Spleen (tissue), 11 donors: ENCODE measurements around the gene STXBP6. TPM values are rescaled to one million over a fixed set of nuclear protein-coding genes. Genes with fewer than 3 reads are reported as not detected.

Experiments
- DNase-seq: peaks from one replicate; pipeline ENCODE4 v3.0.0-alpha.2; 2020
- H3K27ac ChIP-seq, 8 donors: fragments of 200-600 bp; sonication (generic) in 7 of 8; 1 replicate in 4 of 8; 2 replicates in 4 of 8; pipeline versions ENCODE4 v1.5.0 to v1.8.0; 2016 to 2021; ENCODE audit warnings: inconsistent platforms in 4 of 8, mild to moderate bottlenecking in 4 of 8, moderate library complexity in 1 of 8
- H3K27me3 ChIP-seq, 7 donors: fragments of 200-600 bp; sonication (generic) in 6 of 7; replicated peaks in 1 of 7; 1 replicate in 4 of 7; 2 replicates in 3 of 7; pipeline versions ENCODE4 v1.5.0 to v1.8.0; 2016 to 2021; ENCODE audit warnings: inconsistent platforms in 3 of 7, mild to moderate bottlenecking in 1 of 7
- H3K36me3 ChIP-seq, 6 donors: fragments of 200-600 bp; sonication (generic) in 5 of 6; 1 replicate in 4 of 6; 2 replicates in 2 of 6; pipeline versions ENCODE4 v1.5.0 to v1.8.0; 2016 to 2021; ENCODE audit warnings: inconsistent platforms in 2 of 6
- H3K4me1 ChIP-seq, 6 donors: fragments of 200-600 bp; sonication (generic) in 5 of 6; 1 replicate in 3 of 6; 2 replicates in 3 of 6; pipeline versions ENCODE4 v1.5.0 to v1.8.0; 2016 to 2021; ENCODE audit warnings: inconsistent platforms in 3 of 6
- H3K4me3 ChIP-seq, 8 donors: fragments of 200-600 bp; sonication (generic) in 7 of 8; 1 replicate in 4 of 8; 2 replicates in 4 of 8; pipeline versions ENCODE4 v1.5.0 to v1.8.0; 2016 to 2021; ENCODE audit warnings: inconsistent platforms in 4 of 8, mild to moderate bottlenecking in 4 of 8, moderate library complexity in 2 of 8
- H3K9me3 ChIP-seq, 8 donors: fragments of 200-600 bp; sonication (generic) in 7 of 8; 1 replicate in 4 of 8; 2 replicates in 4 of 8; pipeline versions ENCODE4 v1.5.0 to v1.8.0; 2016 to 2021; ENCODE audit warnings: inconsistent platforms in 4 of 8
- CTCF ChIP-seq, 11 experiments: fragments of 200-600 bp in 7 of 11; fragments of 450-650 bp in 4 of 11; sonication (generic) in 4 of 11; IDR thresholded peaks in 8 of 11; conservative IDR thresholded peaks in 3 of 11; 1 replicate in 7 of 11; 2 replicates in 4 of 11; pipeline versions ENCODE4 v1.4.0 to v1.8.0; 2016 to 2021; ENCODE audit warnings: antibody characterized with exemption in 11 of 11, inconsistent platforms in 4 of 11, mild to moderate bottlenecking in 1 of 11
- POLR2A ChIP-seq, 3 donors: fragments of 450-650 bp; IDR thresholded peaks; one replicate each; pipeline ENCODE4 v1.5.1; 2017; ENCODE audit warnings: antibody characterized with exemption in 3 of 3, mild to moderate bottlenecking in 1 of 3
- POLR2AphosphoS5 ChIP-seq, 3 donors: sonication (generic); formaldehyde crosslinking; IDR thresholded peaks; one replicate each; pipeline ENCODE4 v1.5.1; 2017; ENCODE audit warnings: antibody characterized with exemption in 3 of 3
- WGBS, 5 donors: extraction: QIAGEN DNeasy Blood & Tissue Kit in 3 of 5; methylation state at CpG; one replicate each; pipeline versions ENCODE4 v1.1.5 to v1.1.7; 2013 to 2018; 5-methylcytosine and 5-hydroxymethylcytosine counted together
- intact Hi-C: fragments of 100-400 bp; cut with DNase I; formaldehyde crosslinking; loops from one replicate; pipeline ENCODE4 v1.15.0; 2023; ENCODE audit warnings: low total_unique reads
- polyA plus RNA-seq, 3 donors: library from polyadenylated mRNA; stranded (reverse); fragments of 200-250 nt; gene quantifications; one replicate each; pipeline ENCODE4 v1.2.1, GENCODE V29; 2013
- total RNA-seq, 7 donors: library from RNA; depleted of rRNA in 3 of 7; stranded (reverse); fragments of >200 nt in 3 of 7; fragmentation: NEBNext Ultra II Directional in 4 of 7; extraction: Animal tissue kit (Norgen Biotek cat#: 25700) in 4 of 7; gene quantifications; one replicate each; pipeline versions ENCODE4 v1.1.0 to v1.2.1, GENCODE V29; 2016 to 2021
- donor health status: healthy with polysubstance abuse.
- donor health status: DM: no; HTN: no; CAD: no; lungs with moderate emphysema.
- donor health status: DM: no; HTN: no; CAD: no.
- donor health status: Bipolar disorder and iron deficiency.
- donor health status: healthy.
- donor health status: DM: no; HTN: no; CAD: no.
- donor health status: DM: yes; HTN: yes; CAD: no.

STXBP6 gene
- total and polyA plus RNA-seq, 10 donors, result 0.76 to 1.4 (median 0.87) TPM

GRCh38 chr14:24915958-24916595 lies 133.9 kb downstream of the STXBP6 start:
- no peaks in the 10 kb centered on the region for H3K9me3 ChIP-seq
- TF ChIP-seq CTCF (IDR thresholded peaks at IDR 0.05 in 8 of 11, conservative IDR thresholded peaks at IDR 0.05 in 3 of 11), result no peak
- TF ChIP-seq POLR2AphosphoS5 (IDR thresholded peaks at IDR 0.05), result no peak
- TF ChIP-seq POLR2A (IDR thresholded peaks at IDR 0.05), result no peak
- H3K27me3 ChIP-seq, result peaks cover 0 to 6% (median 0%) of the 10 kb centered on the region in 7 donors
- H3K4me1 ChIP-seq, result peaks cover 0 to 6% (median 0%) of the 10 kb centered on the region in 6 donors
- no peaks in the 10 kb centered on the region for H3K36me3 ChIP-seq
- intact Hi-C loops, result no loop called here
- no peak for DNase-seq
- 86 to 94% (median 86%) methylated on average over 2 of the region's 2 CpGs for WGBS, 5 donors
- H3K27ac ChIP-seq, result no peak overlapping the region
- H3K4me3 ChIP-seq, result no peak overlapping the region

GRCh38 chr14:24915403-24915921 lies 134.5 kb downstream of the STXBP6 start:
- TF ChIP-seq POLR2AphosphoS5 (IDR thresholded peaks at IDR 0.05) (no peak), POLR2A (IDR thresholded peaks at IDR 0.05) (no peak), CTCF (IDR thresholded peaks at IDR 0.05 in 8 of 11, conservative IDR thresholded peaks at IDR 0.05 in 3 of 11) (no peak)
- H3K4me3 ChIP-seq, result no peak overlapping the region
- 83 to 95% (median 86%) methylated on average over 1 of the region's 1 CpG for WGBS, 5 donors
- H3K36me3 ChIP-seq, result no peaks in the 10 kb centered on the region
- intact Hi-C loops, result no loop called here
- H3K27ac ChIP-seq, result no peak overlapping the region
- H3K27me3 ChIP-seq, result peaks cover 0 to 6% (median 0%) of the 10 kb centered on the region in 7 donors
- H3K9me3 ChIP-seq, result no peaks in the 10 kb centered on the region
- peaks cover 0 to 9% (median 0%) of the 10 kb centered on the region in 6 donors for H3K4me1 ChIP-seq
- DNase-seq, result no peak

- Histone ChIP-seq H3K9me3 (no peaks in the 10 kb centered on the region), H3K4me3 (no peak overlapping the region), H3K27ac (no peak overlapping the region), H3K27me3 (peaks cover 0 to 2% (median 0%) of the 10 kb centered on the region in 7 donors), H3K4me1 (peaks cover 0 to 9% (median 0%) of the 10 kb centered on the region in 6 donors), H3K36me3 (no peaks in the 10 kb centered on the region)
- DNase-seq, result no peak
- WGBS, 5 donors, result 72 to 90% (median 83%) methylated on average over 1 of the region's 1 CpG
- intact Hi-C loops, result no loop called here
- no peak for TF ChIP-seq POLR2AphosphoS5 (IDR thresholded peaks at IDR 0.05)
- TF ChIP-seq POLR2A (IDR thresholded peaks at IDR 0.05), result no peak
- TF ChIP-seq CTCF (IDR thresholded peaks at IDR 0.05 in 8 of 11, conservative IDR thresholded peaks at IDR 0.05 in 3 of 11), result no peak
Observed at GRCh38 chr14:24913746-24914145, 136.2 kb downstream of the STXBP6 start.

- no peak for DNase-seq
- peaks cover 0 to 9% (median 0%) of the 10 kb centered on the region in 6 donors for H3K4me1 ChIP-seq
- 90 to 98% (median 92%) methylated on average over 1 of the region's 1 CpG for WGBS, 5 donors
- H3K27me3 ChIP-seq, result no peaks in the 10 kb centered on the region
- H3K27ac ChIP-seq, result no peak overlapping the region
- H3K9me3 ChIP-seq, result no peaks in the 10 kb centered on the region
- intact Hi-C loops, result no loop called here
- TF ChIP-seq POLR2A (IDR thresholded peaks at IDR 0.05) (no peak), POLR2AphosphoS5 (IDR thresholded peaks at IDR 0.05) (no peak), CTCF (IDR thresholded peaks at IDR 0.05 in 8 of 11, conservative IDR thresholded peaks at IDR 0.05 in 3 of 11) (no peak)
- no peak overlapping the region for H3K4me3 ChIP-seq
- no peaks in the 10 kb centered on the region for H3K36me3 ChIP-seq
Observed at GRCh38 chr14:24913021-24913420, 136.9 kb downstream of the STXBP6 start.
